KMS-11 (cell line): ENCODE results near the gene THYN1.

Experiments
- H2AFZ ChIP-seq: fragments of 200-600 bp; sonication (generic); 2 replicates; pipeline ENCODE4 v1.6.1; 2016; ENCODE audit warnings: antibody characterized with exemption, mixed run types, low read depth
- H3K27ac ChIP-seq: fragments of 200-600 bp; sonication (generic); 2 replicates; pipeline ENCODE4 v1.6.1; 2016; ENCODE audit warnings: mild to moderate bottlenecking, mixed run types
- H3K27me3 ChIP-seq: fragments of 200-600 bp; sonication (generic); 2 replicates; pipeline ENCODE4 v1.6.1; 2017; ENCODE audit warnings: mild to moderate bottlenecking, low read depth, mixed run types, moderate library complexity; ENCODE audit not compliant: insufficient read depth
- H3K36me3 ChIP-seq: fragments of 200-600 bp; sonication (generic); 2 replicates; pipeline ENCODE4 v1.6.1; 2017; ENCODE audit warnings: mild to moderate bottlenecking, mixed run types; ENCODE audit not compliant: insufficient read depth
- H3K4me1 ChIP-seq: fragments of 200-600 bp; sonication (generic); 2 replicates; pipeline ENCODE4 v1.6.1; 2016; ENCODE audit warnings: mild to moderate bottlenecking, low read depth, mixed run types; ENCODE audit not compliant: poor library complexity, severe bottlenecking
- H3K4me2 ChIP-seq: fragments of 200-600 bp; sonication (generic); 2 replicates; pipeline ENCODE4 v1.7.0; 2016; ENCODE audit warnings: mild to moderate bottlenecking, mixed run types
- H3K4me3 ChIP-seq: fragments of 200-600 bp; sonication (generic); IDR thresholded peaks from 2 replicates; pipeline ENCODE4 v1.6.1; 2017; ENCODE audit warnings: low read depth, low read length, mixed read lengths; ENCODE audit not compliant: insufficient read depth
- H3K79me2 ChIP-seq: fragments of 200-600 bp; sonication (generic); 2 replicates; pipeline ENCODE4 v1.6.1; 2016; ENCODE audit warnings: low read depth, mixed run types; ENCODE audit not compliant: insufficient read depth
- H3K9ac ChIP-seq: fragments of 200-600 bp; sonication (generic); 2 replicates; pipeline ENCODE4 v1.6.1; 2016; ENCODE audit warnings: mild to moderate bottlenecking, mixed run types
- H4K20me1 ChIP-seq: fragments of 200-600 bp; sonication (generic); 2 replicates; pipeline ENCODE4 v1.6.1; 2016; ENCODE audit warnings: mild to moderate bottlenecking, mixed run types; ENCODE audit not compliant: insufficient read depth
- TF ChIP-seq, protein P1 (sequence below): fragments of 200-600 bp; sonication (generic); conservative IDR thresholded peaks from 2 replicates; pipeline ENCODE4 v1.6.1; 2017; ENCODE audit warnings: low read depth, mild to moderate bottlenecking, antibody characterized with exemption, low read length, moderate library complexity, mixed read lengths

The THYN1 gene

GRCh38 chr11:134236834-134237556 is 16.2 kb downstream of the THYN1 start:
- H4K20me1 ChIP-seq: no peaks in the 10 kb centered on the region
- H3K27me3 ChIP-seq: no peaks in the 10 kb centered on the region
- H3K79me2 ChIP-seq: no peaks in the 10 kb centered on the region
- TF ChIP-seq, protein P1, sequence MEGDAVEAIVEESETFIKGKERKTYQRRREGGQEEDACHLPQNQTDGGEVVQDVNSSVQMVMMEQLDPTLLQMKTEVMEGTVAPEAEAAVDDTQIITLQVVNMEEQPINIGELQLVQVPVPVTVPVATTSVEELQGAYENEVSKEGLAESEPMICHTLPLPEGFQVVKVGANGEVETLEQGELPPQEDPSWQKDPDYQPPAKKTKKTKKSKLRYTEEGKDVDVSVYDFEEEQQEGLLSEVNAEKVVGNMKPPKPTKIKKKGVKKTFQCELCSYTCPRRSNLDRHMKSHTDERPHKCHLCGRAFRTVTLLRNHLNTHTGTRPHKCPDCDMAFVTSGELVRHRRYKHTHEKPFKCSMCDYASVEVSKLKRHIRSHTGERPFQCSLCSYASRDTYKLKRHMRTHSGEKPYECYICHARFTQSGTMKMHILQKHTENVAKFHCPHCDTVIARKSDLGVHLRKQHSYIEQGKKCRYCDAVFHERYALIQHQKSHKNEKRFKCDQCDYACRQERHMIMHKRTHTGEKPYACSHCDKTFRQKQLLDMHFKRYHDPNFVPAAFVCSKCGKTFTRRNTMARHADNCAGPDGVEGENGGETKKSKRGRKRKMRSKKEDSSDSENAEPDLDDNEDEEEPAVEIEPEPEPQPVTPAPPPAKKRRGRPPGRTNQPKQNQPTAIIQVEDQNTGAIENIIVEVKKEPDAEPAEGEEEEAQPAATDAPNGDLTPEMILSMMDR: no peak
- H3K36me3 ChIP-seq: no peaks in the 10 kb centered on the region
- no peaks in the 10 kb centered on the region for H3K4me1 ChIP-seq
- no peak overlapping the region for H2AFZ ChIP-seq
- no peak overlapping the region for H3K4me2 ChIP-seq
- H3K9ac ChIP-seq: no peak overlapping the region
- H3K27ac ChIP-seq: no peak overlapping the region
- H3K4me3 ChIP-seq: no peak overlapping the region

- 0 out of 2 replicates have a peak, but pooled peaks cover 4% of the 10 kb centered on the region for H3K79me2 ChIP-seq
Observed at GRCh38 chr11:134235399-134235798, 17.8 kb downstream of the THYN1 start.

DNA sequence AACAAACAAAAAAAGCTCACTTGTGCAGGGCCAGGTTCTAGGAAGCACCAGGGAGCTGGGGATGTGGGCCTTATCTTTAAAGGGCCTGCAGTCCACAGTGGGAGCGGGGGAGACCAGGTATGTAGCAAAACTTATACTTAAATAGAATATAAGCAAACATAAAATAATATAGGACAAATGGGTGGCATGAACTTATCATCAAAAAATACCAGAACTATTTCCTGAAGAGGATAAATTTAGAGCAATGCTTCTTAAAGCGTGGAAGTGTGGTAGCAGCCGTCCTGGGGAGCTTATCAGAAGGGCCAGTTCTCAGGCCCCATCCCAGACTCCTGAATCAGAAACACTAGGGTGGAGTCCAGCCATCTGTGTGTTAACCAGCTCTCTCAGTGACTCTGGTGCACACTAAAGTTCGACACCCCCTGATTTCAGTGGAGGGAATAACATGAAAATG is 19.4 kb downstream of the THYN1 start:
- H3K27me3 ChIP-seq: no peaks in the 10 kb centered on the region
- H3K4me3 ChIP-seq: no peak overlapping the region
- no peak overlapping the region for H3K4me2 ChIP-seq
- no peak overlapping the region for H3K27ac ChIP-seq
- no peaks in the 10 kb centered on the region for H3K4me1 ChIP-seq
- no peak overlapping the region for H2AFZ ChIP-seq
- no peaks in the 10 kb centered on the region for H4K20me1 ChIP-seq
- H3K79me2 ChIP-seq: peaks cover 4% of the 10 kb centered on the region; the same call in 1 of the 2 replicates
- TF ChIP-seq, protein P1: no peak
- H3K9ac ChIP-seq: no peak overlapping the region
- no peaks in the 10 kb centered on the region for H3K36me3 ChIP-seq

More at GRCh38 chr11:134235399-134235798, 17.8 kb downstream of the THYN1 start:
- Histone ChIP-seq H3K4me1 (no peaks in the 10 kb centered on the region), H4K20me1 (no peaks in the 10 kb centered on the region), H2AFZ (no peak overlapping the region), H3K27ac (no peak overlapping the region), H3K9ac (no peak overlapping the region), H3K4me3 (no peak overlapping the region), H3K36me3 (no peaks in the 10 kb centered on the region), H3K27me3 (no peaks in the 10 kb centered on the region), H3K4me2 (no peak overlapping the region)
- TF ChIP-seq, protein P1: no peak

- peaks cover 12% of the 10 kb centered on the region; the same call in 1 of the 2 replicates for H3K79me2 ChIP-seq
- TF ChIP-seq, protein P1: no peak
Observed at GRCh38 chr11:134231958-134232659, 21.0 kb downstream of the THYN1 start.

More at GRCh38 chr11:134231958-134232659, 21.0 kb downstream of the THYN1 start:
- H4K20me1 ChIP-seq: no peaks in the 10 kb centered on the region
- H3K4me2 ChIP-seq: no peak overlapping the region
- H3K27ac ChIP-seq: no peak overlapping the region
- H3K4me3 ChIP-seq: no peak overlapping the region
- no peak overlapping the region for H2AFZ ChIP-seq
- no peaks in the 10 kb centered on the region for H3K27me3 ChIP-seq
- H3K36me3 ChIP-seq: no peaks in the 10 kb centered on the region
- no peak overlapping the region for H3K9ac ChIP-seq
- no peaks in the 10 kb centered on the region for H3K4me1 ChIP-seq
